Panc1 (cell line): ENCODE results near the gene LAMC3. TPM values are rescaled to one million over a fixed set of nuclear protein-coding genes. Genes with fewer than 3 reads are reported as not detected.

Source experiments
- ATAC-seq: fragments of 200-7000 bp; cut with Tn5 transposase; 2 replicates; pipeline ENCODE4 v1.9.1; 2020; ENCODE audit warnings: mild to moderate bottlenecking, moderate library complexity
- BruUV-seq: library from RNA; stranded (reverse); fragments of 400-500 nt; replicated peaks from 2 replicates; lab custom pipeline; 2021; lab: Mats Ljungman, UMichigan
- CTCF ChIA-PET: fragments of 300-600 bp; sonication (Branson Sonifier 250); formaldehyde crosslinking; loops from one replicate; lab custom pipeline; 2022; ENCODE audit warnings: antibody characterized with exemption; lab: Charles Lee
- POLR2A ChIA-PET: fragments of 300-600 bp; sonication (Branson Sonifier 250); formaldehyde crosslinking; loops from one replicate; lab custom pipeline; 2022; ENCODE audit warnings: antibody characterized with exemption; lab: Charles Lee
- DNase-seq: peaks from one replicate; pipeline ENCODE4 v3.0.0-alpha.2; 2010; ENCODE audit warnings: low read depth, low spot score
- H3K27ac ChIP-seq: 2 replicates; pipeline ENCODE4 v1.5.1; 2011; ENCODE audit warnings: mild to moderate bottlenecking, low read length, inconsistent platforms
- H3K27me3 ChIP-seq: fragments of 200-500 bp; sonication (Bioruptor generic); 2 replicates; pipeline ENCODE4 v1.6.0; 2014; ENCODE audit warnings: low read length, inconsistent platforms; ENCODE audit not compliant: control insufficient read depth, insufficient read depth
- H3K36me3 ChIP-seq: fragments of 200-500 bp; sonication (Bioruptor generic); 2 replicates; pipeline ENCODE4 v1.5.1; 2014; ENCODE audit warnings: inconsistent platforms, mild to moderate bottlenecking, low read length, moderate library complexity; ENCODE audit not compliant: control insufficient read depth, insufficient read depth
- H3K4me1 ChIP-seq: 2 replicates; pipeline ENCODE4 v1.5.1; 2011; ENCODE audit warnings: inconsistent platforms, mild to moderate bottlenecking, low read length, moderate library complexity; ENCODE audit not compliant: control insufficient read depth, insufficient read depth
- H3K4me3 ChIP-seq, 2 experiments: 2 replicates each; pipeline ENCODE4 v1.5.1; 2011 to 2012; ENCODE audit warnings: low read depth in 2 of 2, low read length in 2 of 2, mild to moderate bottlenecking in 2 of 2, inconsistent platforms in 1 of 2, moderate library complexity in 1 of 2
- H3K9me3 ChIP-seq: fragments of 200-500 bp; sonication (Bioruptor generic); 2 replicates; pipeline ENCODE4 v1.5.1; 2014; ENCODE audit warnings: low read depth, mild to moderate bottlenecking, inconsistent platforms, low read length, moderate library complexity; ENCODE audit not compliant: control insufficient read depth, insufficient read depth
- POLR2AphosphoS5 ChIP-seq: IDR thresholded peaks from 2 replicates; pipeline ENCODE4 v1.6.1; 2012; ENCODE audit warnings: mild to moderate bottlenecking, low read depth, low read length, moderate library complexity
- SIN3A ChIP-seq: IDR thresholded peaks from 2 replicates; pipeline ENCODE4 v1.6.1; 2012; ENCODE audit warnings: low read depth, mild to moderate bottlenecking, low read length, moderate library complexity, borderline replicate concordance; ENCODE audit not compliant: insufficient read depth
- TCF7L2 ChIP-seq: IDR thresholded peaks from 2 replicates; pipeline ENCODE4 v1.6.1; 2011; ENCODE audit warnings: mild to moderate bottlenecking, low read depth, low read length, inconsistent platforms
- in situ Hi-C: cut with HindIII; loops from 2 replicates; pipeline ENCODE4 v1.10.0; 2016; ENCODE audit warnings: low sequenced_read_pairs, low pct_unique_long_range_greater_than_20kb
- intact Hi-C: fragments of 100-400 bp; cut with micrococcal nuclease; formaldehyde crosslinking; loops from one replicate; pipeline ENCODE4 v1.10.0; 2022; ENCODE audit not compliant: unreplicated experiment
- total RNA-seq: library from RNA; stranded (reverse); gene quantifications from one replicate; pipeline ENCODE4 v1.2.1, GENCODE V29; 2021; ENCODE audit not compliant: unreplicated experiment
- TF ChIP-seq, protein P1 (sequence below): fragments of 450-650 bp; IDR thresholded peaks from 2 replicates; pipeline ENCODE4 v1.5.1; 2017; ENCODE audit warnings: mild to moderate bottlenecking
- TF ChIP-seq, protein P2 (sequence below), 2 experiments: IDR thresholded peaks; 2 replicates each; pipeline ENCODE4 v1.6.1; 2011 to 2012; ENCODE audit warnings: low read depth in 2 of 2, control low read depth in 1 of 2, low read length in 1 of 2, mild to moderate bottlenecking in 1 of 2, moderate library complexity in 1 of 2; ENCODE audit not compliant: insufficient read depth in 1 of 2

Gene LAMC3
- total RNA-seq, 1 experiment from 2014 or later, result 16.4 TPM

DNA sequence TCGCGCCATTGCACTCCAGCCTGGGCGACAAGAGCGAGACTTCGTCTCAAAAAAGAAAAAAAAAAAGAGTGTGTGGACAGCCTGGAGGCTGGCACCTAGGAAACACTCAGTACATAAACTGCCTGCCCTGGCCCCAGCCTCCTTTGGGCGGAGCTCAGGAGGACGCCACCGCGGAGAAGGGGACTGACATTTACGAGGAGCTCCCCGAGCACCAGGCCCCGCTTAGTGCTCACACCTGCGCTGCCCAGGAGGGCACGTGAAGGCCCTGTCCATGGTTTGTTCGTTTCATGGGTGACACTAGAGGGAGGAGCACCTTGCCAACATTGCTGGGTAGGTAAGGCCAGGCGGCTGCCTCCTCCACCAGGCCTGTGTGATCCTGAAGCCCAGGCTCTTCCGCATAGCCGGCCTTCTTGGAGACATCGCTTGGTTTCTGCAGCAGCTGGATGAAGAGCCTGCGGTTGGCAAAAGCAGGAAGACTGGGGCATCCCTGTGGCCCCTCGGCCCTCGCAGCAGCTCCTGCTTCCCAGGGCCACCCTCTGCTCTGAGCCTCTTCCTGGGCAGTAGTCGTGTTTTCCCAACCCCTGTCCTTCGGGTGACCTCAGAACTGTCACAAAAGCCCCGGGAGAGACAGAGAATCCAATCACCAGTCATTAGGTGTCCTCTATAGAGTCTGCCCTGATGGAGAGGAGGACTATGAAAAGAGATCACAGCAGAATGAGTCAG is 26.2 kb upstream of the LAMC3 start:
- no peak for DNase-seq
- H3K4me1 ChIP-seq, result no peaks in the 10 kb centered on the region
- no peak overlapping the region for H3K27ac ChIP-seq
- intact Hi-C loops (no loop called here), in situ Hi-C loops (no loop called here)
- no peaks in the 10 kb centered on the region for H3K9me3 ChIP-seq
- POLR2A ChIA-PET, result no interaction called here
- TF ChIP-seq SIN3A, result no peak
- TF ChIP-seq, protein P1, sequence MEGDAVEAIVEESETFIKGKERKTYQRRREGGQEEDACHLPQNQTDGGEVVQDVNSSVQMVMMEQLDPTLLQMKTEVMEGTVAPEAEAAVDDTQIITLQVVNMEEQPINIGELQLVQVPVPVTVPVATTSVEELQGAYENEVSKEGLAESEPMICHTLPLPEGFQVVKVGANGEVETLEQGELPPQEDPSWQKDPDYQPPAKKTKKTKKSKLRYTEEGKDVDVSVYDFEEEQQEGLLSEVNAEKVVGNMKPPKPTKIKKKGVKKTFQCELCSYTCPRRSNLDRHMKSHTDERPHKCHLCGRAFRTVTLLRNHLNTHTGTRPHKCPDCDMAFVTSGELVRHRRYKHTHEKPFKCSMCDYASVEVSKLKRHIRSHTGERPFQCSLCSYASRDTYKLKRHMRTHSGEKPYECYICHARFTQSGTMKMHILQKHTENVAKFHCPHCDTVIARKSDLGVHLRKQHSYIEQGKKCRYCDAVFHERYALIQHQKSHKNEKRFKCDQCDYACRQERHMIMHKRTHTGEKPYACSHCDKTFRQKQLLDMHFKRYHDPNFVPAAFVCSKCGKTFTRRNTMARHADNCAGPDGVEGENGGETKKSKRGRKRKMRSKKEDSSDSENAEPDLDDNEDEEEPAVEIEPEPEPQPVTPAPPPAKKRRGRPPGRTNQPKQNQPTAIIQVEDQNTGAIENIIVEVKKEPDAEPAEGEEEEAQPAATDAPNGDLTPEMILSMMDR, result no peak
- TF ChIP-seq POLR2AphosphoS5, result no peak
- no peak for TF ChIP-seq TCF7L2
- TF ChIP-seq, protein P2, sequence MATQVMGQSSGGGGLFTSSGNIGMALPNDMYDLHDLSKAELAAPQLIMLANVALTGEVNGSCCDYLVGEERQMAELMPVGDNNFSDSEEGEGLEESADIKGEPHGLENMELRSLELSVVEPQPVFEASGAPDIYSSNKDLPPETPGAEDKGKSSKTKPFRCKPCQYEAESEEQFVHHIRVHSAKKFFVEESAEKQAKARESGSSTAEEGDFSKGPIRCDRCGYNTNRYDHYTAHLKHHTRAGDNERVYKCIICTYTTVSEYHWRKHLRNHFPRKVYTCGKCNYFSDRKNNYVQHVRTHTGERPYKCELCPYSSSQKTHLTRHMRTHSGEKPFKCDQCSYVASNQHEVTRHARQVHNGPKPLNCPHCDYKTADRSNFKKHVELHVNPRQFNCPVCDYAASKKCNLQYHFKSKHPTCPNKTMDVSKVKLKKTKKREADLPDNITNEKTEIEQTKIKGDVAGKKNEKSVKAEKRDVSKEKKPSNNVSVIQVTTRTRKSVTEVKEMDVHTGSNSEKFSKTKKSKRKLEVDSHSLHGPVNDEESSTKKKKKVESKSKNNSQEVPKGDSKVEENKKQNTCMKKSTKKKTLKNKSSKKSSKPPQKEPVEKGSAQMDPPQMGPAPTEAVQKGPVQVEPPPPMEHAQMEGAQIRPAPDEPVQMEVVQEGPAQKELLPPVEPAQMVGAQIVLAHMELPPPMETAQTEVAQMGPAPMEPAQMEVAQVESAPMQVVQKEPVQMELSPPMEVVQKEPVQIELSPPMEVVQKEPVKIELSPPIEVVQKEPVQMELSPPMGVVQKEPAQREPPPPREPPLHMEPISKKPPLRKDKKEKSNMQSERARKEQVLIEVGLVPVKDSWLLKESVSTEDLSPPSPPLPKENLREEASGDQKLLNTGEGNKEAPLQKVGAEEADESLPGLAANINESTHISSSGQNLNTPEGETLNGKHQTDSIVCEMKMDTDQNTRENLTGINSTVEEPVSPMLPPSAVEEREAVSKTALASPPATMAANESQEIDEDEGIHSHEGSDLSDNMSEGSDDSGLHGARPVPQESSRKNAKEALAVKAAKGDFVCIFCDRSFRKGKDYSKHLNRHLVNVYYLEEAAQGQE (IDR thresholded peaks at IDR 0.05; ENCODE audit: insufficient read depth in 1 of 2, low read depth in 2 of 2, low read length in 1 of 2), result no peak
- no peak for ATAC-seq
- CTCF ChIA-PET, result no interaction called here
- H3K4me3 ChIP-seq, result no peak overlapping the region
- no peaks in the 10 kb centered on the region for H3K36me3 ChIP-seq
- BruUV-seq, result no TSS peak
- no peaks in the 10 kb centered on the region for H3K27me3 ChIP-seq

DNA sequence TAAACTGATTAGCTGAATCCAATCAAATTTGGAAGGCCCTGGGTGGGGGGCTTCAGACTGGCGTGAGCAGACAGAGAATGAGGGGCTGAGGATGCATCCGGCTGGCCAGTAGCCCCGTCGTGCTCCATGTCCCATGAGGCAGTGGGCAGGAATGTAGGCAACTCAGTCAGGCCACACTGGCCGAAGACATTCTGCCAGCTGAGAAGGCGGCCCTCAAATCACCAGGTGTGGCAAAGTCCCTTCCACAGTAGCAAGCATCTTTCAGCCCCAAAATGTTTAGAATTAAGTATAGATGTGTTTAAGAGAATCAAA is 25.7 kb upstream of the LAMC3 start:
- Histone ChIP-seq H3K9me3 (no peaks in the 10 kb centered on the region), H3K27me3 (no peaks in the 10 kb centered on the region), H3K4me1 (no peaks in the 10 kb centered on the region), H3K36me3 (no peaks in the 10 kb centered on the region), H3K4me3 (no peak overlapping the region), H3K27ac (no peak overlapping the region)
- DNase-seq, result no peak
- CTCF ChIA-PET, result no interaction called here
- TF ChIP-seq TCF7L2 (no peak), POLR2AphosphoS5 (no peak), SIN3A (no peak)
- TF ChIP-seq, protein P1, result no peak
- TF ChIP-seq, protein P2 (IDR thresholded peaks at IDR 0.05; ENCODE audit: insufficient read depth in 1 of 2, low read depth in 2 of 2, low read length in 1 of 2), result no peak
- BruUV-seq, result no TSS peak
- intact Hi-C loops (no loop called here), in situ Hi-C loops (no loop called here)
- POLR2A ChIA-PET, result no interaction called here
- ATAC-seq, result no peak
